Fibroblast of gingiva (primary cell): ENCODE data around the gene MRPL50.

ENCODE experiments used
- DNase-seq: peaks from one replicate; pipeline ENCODE4 v3.0.0-alpha.2; 2011; ENCODE audit warnings: low read depth

The MRPL50 gene

GRCh38 chr9:101398068-101398929 is at the start of gene MRPL50, which contains the start of gene ZNF189:
Gene MRPL50 (minus strand): TSS chr9:101398618. CDS start chr9:101398592, 26 bp downstream.
Gene ZNF189 (plus strand): TSS chr9:101398851. CDS start chr9:101399157, 306 bp downstream.
- peak; percentile 99 for DNase-seq

GRCh38 chr9:101446732-101447131 is 48.3 kb upstream of the MRPL50 start:
- DNase-seq, result no peak

GRCh38 chr9:101445353-101446029 is 47.1 kb upstream of the MRPL50 start:
- no peak for DNase-seq

DNA sequence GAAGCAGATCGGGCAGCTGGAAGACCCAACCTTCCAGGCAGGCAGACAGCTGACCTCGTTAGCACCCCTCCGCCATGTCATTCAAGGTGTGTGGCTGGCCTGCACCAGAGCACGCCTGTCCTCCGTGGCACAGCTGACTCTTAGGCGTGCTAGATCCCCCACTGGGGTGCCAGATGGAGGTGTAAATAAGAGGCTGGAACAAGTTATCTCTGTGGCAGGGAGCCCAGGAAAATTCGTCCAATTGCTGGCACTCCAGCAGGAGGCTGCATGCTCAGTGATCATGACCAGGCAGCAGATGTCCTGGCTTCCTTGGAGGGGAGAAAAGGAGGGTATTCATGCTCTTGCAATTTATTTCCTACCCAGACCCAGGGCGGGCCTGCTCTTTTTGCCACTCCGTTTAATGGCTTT is 45.0 kb upstream of the MRPL50 start:
- no peak for DNase-seq

DNA sequence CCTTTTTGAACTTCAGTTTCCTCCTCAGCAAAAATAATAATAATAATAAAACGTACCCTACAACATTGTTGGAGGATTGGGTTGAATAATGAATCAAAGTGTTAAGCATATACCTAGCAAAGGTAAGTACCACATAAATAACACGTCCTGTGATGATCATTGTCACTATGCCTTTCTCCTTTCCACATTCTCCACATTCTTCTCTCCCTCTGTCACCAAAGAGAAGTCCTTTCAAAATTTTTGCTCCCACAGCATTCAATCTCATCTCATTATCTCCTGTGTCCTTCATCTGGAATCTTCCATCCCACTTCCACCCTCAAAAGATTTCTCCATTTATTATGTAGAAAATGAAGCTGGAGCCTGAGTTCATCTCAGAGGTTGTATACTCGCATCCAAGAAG is 44.3 kb upstream of the MRPL50 start:
- DNase-seq, result no peak

DNA sequence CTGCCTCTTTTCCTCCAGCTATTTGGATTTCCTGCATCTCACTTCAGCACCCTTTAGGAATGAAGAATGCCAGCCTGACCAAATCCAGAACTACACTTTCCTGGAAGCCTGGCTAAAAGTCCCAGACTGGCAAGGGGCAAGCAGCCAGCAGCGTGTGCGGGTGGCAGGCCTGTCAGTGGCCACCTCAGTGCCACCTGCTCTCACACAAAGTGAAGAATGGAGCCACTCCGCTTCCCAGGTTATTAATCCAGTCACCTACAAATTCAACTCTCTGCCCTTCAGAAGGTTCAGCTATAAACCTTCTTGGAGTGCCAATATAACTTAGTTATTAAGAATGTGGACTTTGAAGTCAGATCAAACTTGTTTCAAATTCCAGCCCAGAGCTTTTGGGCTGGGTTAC is 43.9 kb upstream of the MRPL50 start:
- no peak for DNase-seq

DNA sequence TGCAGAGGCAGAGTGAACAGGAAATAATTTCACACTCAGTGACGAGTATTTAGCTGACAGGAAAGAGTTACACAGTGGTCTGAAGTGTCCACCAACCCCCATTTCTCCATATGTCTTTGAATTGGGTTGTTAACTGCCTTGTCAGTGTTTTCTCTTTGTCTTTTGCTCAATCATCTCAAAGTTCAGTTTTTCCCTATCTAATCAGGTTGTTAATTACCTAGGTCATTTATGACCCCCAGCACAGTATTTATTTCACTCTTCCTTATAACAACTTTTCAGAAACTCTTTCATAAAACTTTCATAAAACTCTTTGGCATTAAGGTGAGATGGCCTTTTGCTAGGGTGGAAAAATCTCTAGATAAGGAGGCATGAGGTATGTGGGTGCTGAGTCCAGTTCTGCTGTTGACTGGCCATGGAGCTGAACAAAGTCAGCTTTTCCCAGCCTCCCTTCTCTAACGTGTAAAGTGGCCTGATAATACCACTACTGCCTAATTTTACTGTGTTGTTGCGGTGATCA is 42.4 kb upstream of the MRPL50 start:
- DNase-seq, result no peak

- DNase-seq, result no peak
Observed at GRCh38 chr9:101438523-101438922, 40.1 kb upstream of the MRPL50 start.

DNA sequence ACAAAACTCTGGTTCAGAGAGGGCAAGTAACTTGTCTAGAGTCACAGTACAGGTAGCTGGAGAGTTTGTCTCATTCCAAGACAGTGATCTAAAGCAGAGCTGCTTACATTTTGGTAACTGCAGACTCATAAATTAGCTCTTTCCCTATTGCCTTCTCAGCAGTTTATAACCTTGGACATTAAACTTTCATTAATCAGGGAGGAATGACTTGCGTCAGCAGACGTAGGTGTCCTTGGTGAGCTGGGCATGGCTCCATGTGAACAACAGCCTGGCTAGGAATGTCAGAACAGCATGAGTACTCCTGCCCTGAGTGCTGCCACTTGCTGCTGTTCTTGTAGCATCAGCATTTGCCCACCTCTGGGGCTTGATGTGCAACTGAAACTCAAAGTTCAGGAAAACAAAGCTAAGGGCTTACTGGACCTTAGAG is 39.4 kb upstream of the MRPL50 start:
- no peak for DNase-seq

DNA sequence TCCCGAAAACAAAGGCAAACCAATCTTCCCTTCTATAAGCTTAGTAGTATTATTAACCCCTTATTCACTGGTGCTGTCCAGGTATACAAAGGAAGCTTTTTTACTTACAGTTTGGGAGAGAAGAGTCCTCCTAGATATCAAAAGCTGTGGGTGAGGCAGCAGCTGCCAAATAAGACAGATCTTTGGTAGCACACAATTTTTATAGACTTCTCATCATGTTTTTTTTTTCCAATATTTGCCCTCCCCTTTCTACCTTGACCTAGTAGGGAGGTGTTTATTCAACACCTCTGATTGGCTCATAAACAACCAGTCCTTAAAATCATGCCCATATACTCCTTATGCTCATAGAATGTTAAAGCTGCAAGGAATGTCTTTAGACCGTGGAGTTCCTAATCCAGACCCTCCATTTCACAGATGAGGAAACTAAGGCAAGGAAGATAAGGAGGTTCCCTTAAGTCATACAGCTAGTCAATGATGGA is 37.2 kb upstream of the MRPL50 start, which contains the start of gene ALDOB:
TSS of gene ALDOB (minus strand) at position 174 of the 479 bp plus-strand sequence. CDS start 4,887 bp downstream, outside the sequence.
- DNase-seq, result no peak

GRCh38 chr9:101434998-101435397 is 36.6 kb upstream of the MRPL50 start:
- DNase-seq, result no peak

DNA sequence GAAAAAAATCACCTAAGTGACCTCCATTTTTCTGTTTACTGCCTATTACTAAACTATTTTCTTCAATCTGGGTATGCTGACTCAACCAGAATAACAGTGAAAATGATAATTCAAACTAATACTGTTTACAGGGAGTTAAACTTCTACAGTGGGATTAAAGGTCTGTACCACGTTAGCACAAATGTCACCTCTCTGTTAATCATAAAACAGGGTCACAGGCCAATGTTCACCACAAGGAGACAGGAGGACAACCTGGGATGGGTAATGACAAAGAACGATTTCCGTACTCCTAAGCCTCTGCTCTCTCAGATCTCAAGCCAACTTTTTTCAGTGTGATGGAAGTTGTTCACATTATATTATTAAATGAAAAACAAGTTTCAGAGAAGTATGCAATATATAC is 34.8 kb upstream of the MRPL50 start:
- DNase-seq, result no peak

GRCh38 chr9:101432740-101433139 is 34.3 kb upstream of the MRPL50 start:
- no peak for DNase-seq

- no peak for DNase-seq
Observed at GRCh38 chr9:101432171-101432570, 33.8 kb upstream of the MRPL50 start.

DNA sequence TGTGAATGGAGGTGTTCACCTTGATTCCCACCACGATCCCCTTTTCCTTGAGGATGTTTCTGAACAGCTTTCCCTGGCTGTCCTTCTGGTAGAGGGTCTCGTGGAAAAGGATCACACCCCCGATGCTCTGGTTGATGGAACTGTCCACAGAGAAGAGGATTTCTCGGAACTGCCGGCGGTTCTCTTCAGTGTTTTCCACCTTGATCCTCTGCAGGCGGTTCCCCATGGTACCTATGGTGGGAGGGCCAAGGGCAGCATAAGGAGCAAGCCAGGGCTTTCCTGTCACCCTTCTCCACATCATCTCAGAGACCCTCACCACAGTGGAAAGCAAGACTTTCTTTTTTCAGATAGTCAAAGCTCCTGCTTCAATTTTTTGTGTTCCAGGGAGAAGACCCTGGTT is 31.3 kb upstream of the MRPL50 start:
- no peak for DNase-seq

GRCh38 chr9:101428909-101429308 is 30.5 kb upstream of the MRPL50 start:
- no peak for DNase-seq

GRCh38 chr9:101427957-101428655 is 29.7 kb upstream of the MRPL50 start:
- no peak for DNase-seq

DNA sequence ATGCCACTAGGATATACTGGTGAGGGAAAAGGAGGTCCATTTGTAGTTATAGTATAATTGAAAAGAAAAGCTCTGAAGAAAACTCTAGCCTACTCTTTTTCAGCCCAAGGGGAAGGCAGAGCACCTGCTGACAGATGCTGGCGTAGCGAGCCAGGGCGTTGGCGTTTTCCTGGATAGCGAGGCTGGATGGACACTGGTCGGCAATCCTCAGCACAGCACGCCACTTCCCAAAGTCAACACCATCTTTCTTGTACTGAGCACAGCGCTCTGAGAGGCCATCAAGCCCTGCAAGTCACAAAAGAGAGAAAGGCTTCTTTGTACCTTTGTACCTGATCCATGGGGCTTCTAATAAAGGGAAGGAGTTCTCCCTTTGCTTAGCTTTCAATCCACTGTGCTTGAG is 28.9 kb upstream of the MRPL50 start:
- DNase-seq, result no peak

DNA sequence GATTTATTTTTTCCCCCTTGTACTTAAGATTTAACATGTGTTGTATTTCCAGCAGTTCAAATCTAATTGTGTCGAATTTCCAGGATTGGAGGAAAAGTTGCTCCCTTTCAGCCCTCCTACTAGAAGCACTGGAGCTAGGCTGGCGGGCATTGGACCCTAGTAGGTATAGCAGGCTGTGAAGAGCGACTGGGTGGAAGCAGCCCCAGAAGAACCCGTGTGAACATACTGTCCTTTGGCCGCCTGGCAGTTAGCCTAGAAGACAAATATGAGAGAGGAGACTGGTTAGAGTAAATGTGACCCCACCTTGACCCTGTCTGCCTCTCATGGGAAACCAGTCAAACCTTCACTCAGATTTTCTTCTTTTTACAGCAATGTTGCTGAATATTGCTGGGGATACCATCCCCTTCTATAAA is 23.2 kb upstream of the MRPL50 start:
- DNase-seq, result no peak

DNA sequence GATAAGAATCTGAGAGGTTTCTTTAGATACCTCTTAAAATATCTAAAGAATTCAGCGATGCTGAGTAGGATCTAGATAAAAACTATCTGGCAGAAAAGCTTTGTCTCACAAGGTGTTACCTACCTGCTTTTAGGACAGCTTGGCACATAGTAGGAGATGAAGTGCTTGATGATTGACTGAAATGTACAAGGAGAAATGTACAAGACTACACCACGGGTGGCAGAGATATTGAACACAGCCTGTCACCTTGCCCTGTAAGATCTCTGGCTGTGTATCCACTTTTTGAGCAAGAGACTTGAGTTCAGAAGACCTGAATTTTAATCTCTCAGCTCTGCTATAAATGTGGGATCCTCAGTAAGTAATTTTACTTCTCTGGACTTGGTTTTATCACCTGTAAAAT is 21.4 kb upstream of the MRPL50 start:
- DNase-seq, result no peak

- DNase-seq, result no peak
Observed at GRCh38 chr9:101418518-101419430, 20.4 kb upstream of the MRPL50 start.
